Endothelial cell of umbilical vein (primary cell): Measurements from ENCODE around the gene CFD. TPM values are rescaled to one million over a fixed set of nuclear protein-coding genes. Genes with fewer than 3 reads are reported as not detected.

ENCODE experiments used
- BruUV-seq: library from RNA; stranded (reverse); fragments of 400-500 nt; replicated peaks from 2 replicates; lab custom pipeline; 2021; lab: Mats Ljungman, UMichigan
- CTCF ChIA-PET: fragments of 300-600, 350-600 bp; sonication (Branson Sonifier 250); formaldehyde crosslinking; loops from one replicate; lab custom pipeline; 2021; ENCODE audit warnings: antibody characterized with exemption, inconsistent platforms; lab: Charles Lee
- POLR2A ChIA-PET: fragments of 300-600, 350-600 bp; sonication (Branson Sonifier 250); formaldehyde crosslinking; loops from one replicate; lab custom pipeline; 2021; ENCODE audit warnings: antibody characterized with exemption, inconsistent platforms; lab: Charles Lee
- DNase-seq: peaks from one replicate; pipeline ENCODE4 v3.0.0-alpha.2; 2011; ENCODE audit warnings: low read depth, low spot score
- FAIRE-seq: peaks from 2 replicates; lab custom pipeline; 2011; peaks lifted over from hg19 to GRCh38; lab: Jason Lieb, UNC
- H2AFZ ChIP-seq: 2 replicates; pipeline ENCODE4 v1.6.0; 2012; ENCODE audit warnings: low read depth, low read length, control low read depth, inconsistent platforms
- H3K27ac ChIP-seq: 2 replicates; pipeline ENCODE4 v1.5.1; 2011; ENCODE audit warnings: low read depth, mild to moderate bottlenecking, control low read depth, low read length, moderate library complexity; ENCODE audit not compliant: insufficient read depth
- H3K27me3 ChIP-seq, 2 experiments: 2 replicates each; pipeline versions ENCODE4 v1.6.0 to v1.6.1; 2011; ENCODE audit warnings: low read length in 2 of 2, mixed read lengths in 1 of 2; ENCODE audit not compliant: control insufficient read depth in 2 of 2, insufficient read depth in 2 of 2
- H3K36me3 ChIP-seq, 2 experiments: 2 replicates in 1 of 2; 3 replicates in 1 of 2; pipeline ENCODE4 v1.5.1; 2011; ENCODE audit warnings: low read length in 2 of 2, mild to moderate bottlenecking in 1 of 2, moderate library complexity in 1 of 2; ENCODE audit not compliant: control insufficient read depth in 2 of 2, insufficient read depth in 2 of 2; ENCODE audit errors: extremely low read depth in 1 of 2
- H3K4me1 ChIP-seq: 3 replicates; pipeline ENCODE4 v1.5.1; 2011; ENCODE audit warnings: mild to moderate bottlenecking, low read length; ENCODE audit not compliant: control insufficient read depth, insufficient read depth; ENCODE audit errors: extremely low read depth
- H3K4me2 ChIP-seq: 2 replicates; pipeline ENCODE4 v1.6.1; 2011; ENCODE audit warnings: low read length, control low read depth, mixed read lengths; ENCODE audit not compliant: insufficient read depth
- H3K4me3 ChIP-seq, 3 experiments: fragments of 200-600 bp in 1 of 3; sonication (generic), shearing (Covaris generic) in 1 of 3; replicated peaks in 1 of 3; 2 replicates each; pipeline ENCODE4 v1.5.1; 2011 to 2016; ENCODE audit warnings: control low read depth in 3 of 3, low read length in 3 of 3, mild to moderate bottlenecking in 2 of 3, inconsistent platforms in 1 of 3, low read depth in 1 of 3, moderate library complexity in 1 of 3; ENCODE audit not compliant: insufficient read depth in 1 of 3
- H3K79me2 ChIP-seq: 2 replicates; pipeline ENCODE4 v1.6.0; 2012; ENCODE audit warnings: low read length, inconsistent platforms; ENCODE audit not compliant: control insufficient read depth, insufficient read depth
- H3K9ac ChIP-seq: replicated peaks from 2 replicates; pipeline ENCODE3; 2011; ENCODE audit warnings: low read length, control low read depth; ENCODE audit not compliant: insufficient read depth; ENCODE audit errors: extremely low read depth
- H3K9me1 ChIP-seq: replicated peaks from 3 replicates; pipeline ENCODE4 v1.6.0; 2011; ENCODE audit warnings: mild to moderate bottlenecking, low read length; ENCODE audit not compliant: control insufficient read depth, insufficient read depth; ENCODE audit errors: extremely low read depth
- H3K9me3 ChIP-seq: replicated peaks from 2 replicates; pipeline ENCODE4 v1.5.1; 2012; ENCODE audit warnings: low read length, inconsistent platforms; ENCODE audit not compliant: control insufficient read depth, insufficient read depth
- H4K20me1 ChIP-seq: replicated peaks from 2 replicates; pipeline ENCODE3; 2011; ENCODE audit warnings: mild to moderate bottlenecking, low read length; ENCODE audit not compliant: control insufficient read depth, insufficient read depth; ENCODE audit errors: extremely low read depth
- CTCF ChIP-seq, 2 donors: IDR thresholded peaks; 1 replicate in 1 of 2; 2 replicates in 1 of 2; pipeline ENCODE4 v1.5.1; 2011; ENCODE audit warnings: low read length in 2 of 2, mild to moderate bottlenecking in 2 of 2, moderate library complexity in 2 of 2, control low read depth in 1 of 2, inconsistent platforms in 1 of 2, low read depth in 1 of 2; ENCODE audit not compliant: insufficient read depth in 1 of 2; ENCODE audit errors: extremely low read depth in 1 of 2
- EZH2 ChIP-seq: IDR thresholded peaks from 2 replicates; pipeline ENCODE4 v1.6.1; 2012; ENCODE audit warnings: borderline replicate concordance, low read depth, mild to moderate bottlenecking, moderate library complexity, low read length, inconsistent platforms; ENCODE audit not compliant: severe bottlenecking
- FOS ChIP-seq: IDR thresholded peaks from 2 replicates; pipeline ENCODE4 v1.6.1; 2011; ENCODE audit warnings: mild to moderate bottlenecking, low read length, moderate library complexity, borderline replicate concordance; ENCODE audit not compliant: insufficient read depth
- GATA2 ChIP-seq: IDR thresholded peaks from 2 replicates; pipeline ENCODE4 v1.7.0; 2011; ENCODE audit warnings: low read depth, mild to moderate bottlenecking, moderate library complexity, mixed read lengths, low read length; ENCODE audit not compliant: insufficient read length, insufficient read depth
- JUN ChIP-seq: IDR thresholded peaks from 2 replicates; pipeline ENCODE4 v1.6.1; 2011; ENCODE audit warnings: borderline replicate concordance, low read depth; ENCODE audit not compliant: insufficient read length, insufficient read depth
- MYC ChIP-seq: IDR thresholded peaks from one replicate; pipeline ENCODE4 v1.6.1; 2011; ENCODE audit warnings: mild to moderate bottlenecking, low read depth, low read length
- POLR2A ChIP-seq: IDR thresholded peaks from 2 replicates; pipeline ENCODE4 v1.6.1; 2012; ENCODE audit warnings: low read depth, mild to moderate bottlenecking, control low read depth, low read length
- POLR2AphosphoS5 ChIP-seq: IDR thresholded peaks from 2 replicates; pipeline ENCODE4 v1.6.1; 2012; ENCODE audit warnings: low read depth, mild to moderate bottlenecking, control low read depth, low read length, moderate library complexity; ENCODE audit not compliant: insufficient read depth
- dilution Hi-C: fragments of 300-500 bp; cut with MboI; formaldehyde crosslinking; loops from one replicate; pipeline ENCODE4 v1.15.0; 2019; ENCODE audit warnings: low sequenced_read_pairs; ENCODE audit not compliant: extremely low pct_ligation_motif_present
- intact Hi-C: fragments of 100-400 bp; cut with micrococcal nuclease; formaldehyde crosslinking; loops from one replicate; pipeline ENCODE4 v1.10.0; 2022
- polyA plus RNA-seq, 4 experiments: library from polyadenylated mRNA; depleted of rRNA in 3 of 4; stranded (reverse) in 3 of 4; unstranded in 1 of 4; fragments of >200 nt; gene quantifications; 2 replicates each; pipeline versions ENCODE4 v1.2.1 to v1.2.3, GENCODE V29; 2011 to 2012; ENCODE audit warnings: missing spikeins in 1 of 4
- total RNA-seq: library from RNA; stranded (reverse); gene quantifications from 2 replicates; pipeline ENCODE4 v1.2.3, GENCODE V29; 2021
- TF ChIP-seq, protein P1 (sequence below): IDR thresholded peaks from 2 replicates; pipeline ENCODE4 v1.6.1; 2011; ENCODE audit not compliant: insufficient read depth, insufficient read length

Gene CFD
- total and polyA plus RNA-seq, 2 donors (not counting 3 experiments of a cell fraction or from before 2014, with no cell fraction given): 0.25 to 0.40 TPM

DNA sequence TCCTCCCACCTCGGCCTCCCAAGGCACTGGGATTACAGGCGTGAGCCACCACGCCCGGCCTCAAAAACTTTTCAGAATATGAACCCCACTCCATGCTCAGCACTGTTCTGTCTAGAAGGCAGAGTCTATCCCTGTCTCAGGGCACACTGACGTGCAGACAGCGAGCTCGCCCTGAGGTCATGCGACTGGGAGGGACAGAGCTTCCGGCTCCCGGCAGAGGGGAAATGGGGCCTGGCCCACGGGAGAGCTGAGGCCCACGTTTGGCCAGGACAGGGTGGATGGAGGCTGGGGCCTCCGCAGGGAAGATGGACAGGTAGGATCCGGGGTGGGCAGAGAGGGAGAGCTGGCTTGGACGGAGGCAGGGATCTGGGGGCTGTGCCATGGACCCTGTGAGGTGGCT lies 34.6 kb upstream of the CFD start:
- dilution Hi-C loops (no loop called here), intact Hi-C loops (no loop called here)
- Histone ChIP-seq H3K9me3 (no peaks in the 10 kb centered on the region), H3K79me2 (no peaks in the 10 kb centered on the region), H3K4me3 (no peak overlapping the region), H3K9ac (no peak overlapping the region), H3K27me3 (no peaks in the 10 kb centered on the region), H2AFZ (no peak overlapping the region), H3K27ac (no peak overlapping the region), H3K4me1 (no peaks in the 10 kb centered on the region), H4K20me1 (no peaks in the 10 kb centered on the region), H3K36me3 (no peaks in the 10 kb centered on the region), H3K4me2 (no peak overlapping the region), H3K9me1 (no peaks in the 10 kb centered on the region)
- no peak for FAIRE-seq
- ChIA-PET CTCF (interaction anchor here (0.7 kb wide), 1 partner anchor 23 kb away, joined by 3 read pairs; no protein-coding TSS in a partner anchor), POLR2A (no interaction called here)
- TF ChIP-seq CTCF (IDR thresholded peaks at IDR 0.05; ENCODE audit: extremely low read depth in 1 of 2, insufficient read depth in 1 of 2, low read depth in 1 of 2, low read length in 2 of 2) (no peak), POLR2A (no peak), FOS (no peak), MYC (no peak), POLR2AphosphoS5 (no peak), EZH2 (no peak), GATA2 (no peak), JUN (no peak)
- TF ChIP-seq, protein P1, sequence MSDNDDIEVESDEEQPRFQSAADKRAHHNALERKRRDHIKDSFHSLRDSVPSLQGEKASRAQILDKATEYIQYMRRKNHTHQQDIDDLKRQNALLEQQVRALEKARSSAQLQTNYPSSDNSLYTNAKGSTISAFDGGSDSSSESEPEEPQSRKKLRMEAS: no peak
- DNase-seq: no peak
- no TSS peak for BruUV-seq
